HEK293 (cell line): ENCODE measurements around the gene GBP1.

Experiments used
- CTCF ChIA-PET: fragments of 350-600 bp; formaldehyde crosslinking; extraction: SDS; loops from one replicate; lab custom pipeline; 2021; ENCODE audit warnings: antibody characterized with exemption; lab: Yijun Ruan, JAX
- POLR2A ChIA-PET: fragments of 300-600 bp; formaldehyde crosslinking; extraction: SDS; loops from one replicate; lab custom pipeline; 2020; ENCODE audit warnings: antibody characterized with exemption, inconsistent platforms; lab: Yijun Ruan, JAX
- H3K27ac ChIP-seq: fragments of 200-500 bp; sonication (Bioruptor generic); 2 replicates; pipeline ENCODE4 v1.5.1; 2014; ENCODE audit warnings: low read depth, low read length, control low read depth, inconsistent platforms; ENCODE audit errors: extremely low read depth
- H3K36me3 ChIP-seq, 2 experiments: fragments of 200-500 bp in 1 of 2; sonication (Bioruptor generic) in 1 of 2; 1 replicate in 1 of 2; 2 replicates in 1 of 2; pipeline ENCODE4 v1.5.1; 2014 to 2017; ENCODE audit warnings: inconsistent platforms in 2 of 2, low read length in 2 of 2; ENCODE audit not compliant: control insufficient read depth in 2 of 2, insufficient read depth in 1 of 2
- H3K4me1 ChIP-seq: fragments of 200-500 bp; sonication (Bioruptor generic); 2 replicates; pipeline ENCODE4 v1.5.1; 2014; ENCODE audit warnings: mild to moderate bottlenecking, low read length, inconsistent platforms; ENCODE audit not compliant: control insufficient read depth, insufficient read depth
- H3K4me3 ChIP-seq: 2 replicates; pipeline ENCODE4 v1.5.1; 2011; ENCODE audit warnings: low read depth, mild to moderate bottlenecking, control low read depth, low read length, moderate library complexity
- H3K9me3 ChIP-seq: fragments of 200-500 bp; sonication (Bioruptor generic); 2 replicates; pipeline ENCODE4 v1.5.1; 2014; ENCODE audit warnings: low read depth, low read length, inconsistent platforms; ENCODE audit not compliant: control insufficient read depth, insufficient read depth
- MYNN ChIP-seq: fragments of 450-650 bp; formaldehyde crosslinking; IDR thresholded peaks from 2 replicates; pipeline ENCODE4 v1.5.1; 2016; ENCODE audit warnings: missing biosample characterization, missing genetic modification characterization, borderline replicate concordance
- OVOL3 ChIP-seq: fragments of 450-650 bp; formaldehyde crosslinking; IDR thresholded peaks from 2 replicates; pipeline ENCODE4 v1.5.1; 2016; ENCODE audit warnings: missing biosample characterization, missing genetic modification characterization
- REPIN1 ChIP-seq: fragments of 450-650 bp; formaldehyde crosslinking; IDR thresholded peaks from 2 replicates; pipeline ENCODE4 v1.5.1; 2017; ENCODE audit warnings: missing biosample characterization, missing genetic modification characterization, low read depth
- SP7 ChIP-seq: fragments of 450-650 bp; formaldehyde crosslinking; IDR thresholded peaks from 2 replicates; pipeline ENCODE4 v1.5.1; 2016; ENCODE audit warnings: missing biosample characterization, missing genetic modification characterization
- ZBTB10 ChIP-seq: fragments of 450-650 bp; formaldehyde crosslinking; IDR thresholded peaks from 2 replicates; pipeline ENCODE4 v1.5.1; 2016; ENCODE audit warnings: missing biosample characterization, missing genetic modification characterization
- ZBTB21 ChIP-seq: fragments of 450-650 bp; formaldehyde crosslinking; IDR thresholded peaks from 2 replicates; pipeline ENCODE4 v1.5.1; 2017; ENCODE audit warnings: missing biosample characterization, missing genetic modification characterization
- ZFP41 ChIP-seq: fragments of 450-650 bp; formaldehyde crosslinking; IDR thresholded peaks from 2 replicates; pipeline ENCODE4 v1.5.1; 2016; ENCODE audit warnings: missing biosample characterization, missing genetic modification characterization, borderline replicate concordance
- ZFP69B ChIP-seq: fragments of 450-650 bp; formaldehyde crosslinking; IDR thresholded peaks from 2 replicates; pipeline ENCODE4 v1.5.1; 2016; ENCODE audit warnings: missing biosample characterization, missing genetic modification characterization
- ZNF155 ChIP-seq: fragments of 450-650 bp; formaldehyde crosslinking; IDR thresholded peaks from 2 replicates; pipeline ENCODE4 v1.5.1; 2016; ENCODE audit warnings: missing biosample characterization, missing genetic modification characterization
- ZNF169 ChIP-seq: fragments of 450-650 bp; formaldehyde crosslinking; IDR thresholded peaks from 2 replicates; pipeline ENCODE4 v1.5.1; 2016; ENCODE audit warnings: missing biosample characterization, missing genetic modification characterization
- ZNF175 ChIP-seq: fragments of 450-650 bp; formaldehyde crosslinking; IDR thresholded peaks from 2 replicates; pipeline ENCODE4 v1.5.1; 2016; ENCODE audit warnings: missing biosample characterization, missing genetic modification characterization
- ZNF184 ChIP-seq: fragments of 450-650 bp; IDR thresholded peaks from 2 replicates; pipeline ENCODE4 v1.5.1; 2018; ENCODE audit warnings: missing biosample characterization, mild to moderate bottlenecking, missing genetic modification characterization
- ZNF266 ChIP-seq: fragments of 450-650 bp; formaldehyde crosslinking; IDR thresholded peaks from 2 replicates; pipeline ENCODE4 v1.5.1; 2016; ENCODE audit warnings: missing biosample characterization, missing genetic modification characterization, low read depth
- ZNF302 ChIP-seq: fragments of 450-650 bp; formaldehyde crosslinking; IDR thresholded peaks from 2 replicates; pipeline ENCODE4 v1.5.1; 2016; ENCODE audit warnings: missing biosample characterization, missing genetic modification characterization, low read depth
- ZNF354C ChIP-seq: fragments of 450-650 bp; formaldehyde crosslinking; IDR thresholded peaks from 2 replicates; pipeline ENCODE4 v1.5.1; 2016; ENCODE audit warnings: missing biosample characterization, missing genetic modification characterization, low read depth, borderline replicate concordance
- ZNF366 ChIP-seq: fragments of 450-650 bp; formaldehyde crosslinking; conservative IDR thresholded peaks from 2 replicates; pipeline ENCODE4 v1.5.1; 2016; ENCODE audit warnings: missing biosample characterization, missing genetic modification characterization
- ZNF426 ChIP-seq: fragments of 450-650 bp; formaldehyde crosslinking; IDR thresholded peaks from 2 replicates; pipeline ENCODE4 v1.5.1; 2017; ENCODE audit warnings: missing biosample characterization, missing genetic modification characterization, mild to moderate bottlenecking, inconsistent platforms, moderate library complexity
- ZNF521 ChIP-seq: fragments of 450-650 bp; formaldehyde crosslinking; IDR thresholded peaks from 2 replicates; pipeline ENCODE4 v1.5.1; 2017; ENCODE audit warnings: missing biosample characterization, mild to moderate bottlenecking, missing genetic modification characterization
- ZNF549 ChIP-seq: fragments of 450-650 bp; IDR thresholded peaks from 2 replicates; pipeline ENCODE4 v1.5.1; 2018; ENCODE audit warnings: missing biosample characterization, missing genetic modification characterization, mild to moderate bottlenecking, inconsistent platforms, moderate library complexity
- TF ChIP-seq, protein P1 (sequence below): fragments of 450-650 bp; formaldehyde crosslinking; IDR thresholded peaks from 2 replicates; pipeline ENCODE4 v1.5.1; 2016; ENCODE audit warnings: missing biosample characterization, missing genetic modification characterization
- TF ChIP-seq, protein P2 (sequence below): fragments of 450-650 bp; formaldehyde crosslinking; IDR thresholded peaks from 2 replicates; pipeline ENCODE4 v1.5.1; 2016; ENCODE audit warnings: missing biosample characterization, missing genetic modification characterization
- TF ChIP-seq, protein P3 (sequence below): fragments of 450-650 bp; formaldehyde crosslinking; IDR thresholded peaks from 2 replicates; pipeline ENCODE4 v1.5.1; 2016; ENCODE audit warnings: missing biosample characterization, missing genetic modification characterization, low read depth

The GBP1 gene

GRCh38 chr1:89102021-89102420, 37.0 kb upstream of the GBP1 start:
- Histone ChIP-seq H3K27ac (no peak overlapping the region), H3K9me3 (no peaks in the 10 kb centered on the region), H3K4me1 (no peaks in the 10 kb centered on the region), H3K36me3 (no peaks in the 10 kb centered on the region), H3K4me3 (no peak overlapping the region)
- TF ChIP-seq ZNF175 (tag by site-specific recombination) (no peak), ZNF302 (tag by site-specific recombination) (no peak), ZNF169 (tag by site-specific recombination) (no peak), ZFP41 (tag by site-specific recombination) (no peak), ZNF521 (no peak)
- TF ChIP-seq, protein P1, sequence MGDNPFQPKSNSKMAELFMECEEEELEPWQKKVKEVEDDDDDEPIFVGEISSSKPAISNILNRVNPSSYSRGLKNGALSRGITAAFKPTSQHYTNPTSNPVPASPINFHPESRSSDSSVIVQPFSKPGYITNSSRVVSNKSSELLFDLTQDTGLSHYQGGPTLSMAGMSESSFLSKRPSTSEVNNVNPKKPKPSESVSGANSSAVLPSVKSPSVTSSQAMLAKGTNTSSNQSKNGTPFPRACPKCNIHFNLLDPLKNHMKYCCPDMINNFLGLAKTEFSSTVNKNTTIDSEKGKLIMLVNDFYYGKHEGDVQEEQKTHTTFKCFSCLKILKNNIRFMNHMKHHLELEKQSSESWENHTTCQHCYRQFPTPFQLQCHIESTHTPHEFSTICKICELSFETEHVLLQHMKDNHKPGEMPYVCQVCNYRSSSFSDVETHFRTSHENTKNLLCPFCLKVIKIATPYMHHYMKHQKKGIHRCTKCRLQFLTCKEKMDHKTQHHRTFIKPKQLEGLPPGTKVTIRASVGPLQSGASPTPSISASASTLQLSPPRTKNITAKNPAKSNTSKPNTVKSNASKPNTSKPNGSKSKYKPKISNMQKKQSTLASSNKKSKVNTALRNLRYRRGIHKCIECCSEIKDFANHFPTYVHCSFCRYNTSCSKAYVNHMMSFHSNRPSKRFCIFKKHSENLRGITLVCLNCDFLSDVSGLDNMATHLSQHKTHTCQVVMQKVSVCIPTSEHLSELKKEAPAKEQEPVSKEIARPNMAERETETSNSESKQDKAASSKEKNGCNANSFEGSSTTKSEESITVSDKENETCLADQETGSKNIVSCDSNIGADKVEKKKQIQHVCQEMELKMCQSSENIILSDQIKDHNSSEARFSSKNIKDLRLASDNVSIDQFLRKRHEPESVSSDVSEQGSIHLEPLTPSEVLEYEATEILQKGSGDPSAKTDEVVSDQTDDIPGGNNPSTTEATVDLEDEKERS (tag by site-specific recombination): no peak
- TF ChIP-seq, protein P2, sequence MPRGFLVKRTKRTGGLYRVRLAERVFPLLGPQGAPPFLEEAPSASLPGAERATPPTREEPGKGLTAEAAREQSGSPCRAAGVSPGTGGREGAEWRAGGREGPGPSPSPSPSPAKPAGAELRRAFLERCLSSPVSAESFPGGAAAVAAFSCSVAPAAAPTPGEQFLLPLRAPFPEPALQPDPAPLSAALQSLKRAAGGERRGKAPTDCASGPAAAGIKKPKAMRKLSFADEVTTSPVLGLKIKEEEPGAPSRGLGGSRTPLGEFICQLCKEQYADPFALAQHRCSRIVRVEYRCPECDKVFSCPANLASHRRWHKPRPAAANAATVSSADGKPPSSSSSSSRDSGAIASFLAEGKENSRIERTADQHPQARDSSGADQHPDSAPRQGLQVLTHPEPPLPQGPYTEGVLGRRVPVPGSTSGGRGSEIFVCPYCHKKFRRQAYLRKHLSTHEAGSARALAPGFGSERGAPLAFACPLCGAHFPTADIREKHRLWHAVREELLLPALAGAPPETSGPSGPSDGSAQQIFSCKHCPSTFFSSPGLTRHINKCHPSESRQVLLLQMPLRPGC: no peak
- POLR2A ChIA-PET: no interaction called here
- CTCF ChIA-PET: interaction anchor here (0.6 kb wide), 1 partner anchor 130 kb away, joined by 3 read pairs; no protein-coding TSS in a partner anchor

DNA sequence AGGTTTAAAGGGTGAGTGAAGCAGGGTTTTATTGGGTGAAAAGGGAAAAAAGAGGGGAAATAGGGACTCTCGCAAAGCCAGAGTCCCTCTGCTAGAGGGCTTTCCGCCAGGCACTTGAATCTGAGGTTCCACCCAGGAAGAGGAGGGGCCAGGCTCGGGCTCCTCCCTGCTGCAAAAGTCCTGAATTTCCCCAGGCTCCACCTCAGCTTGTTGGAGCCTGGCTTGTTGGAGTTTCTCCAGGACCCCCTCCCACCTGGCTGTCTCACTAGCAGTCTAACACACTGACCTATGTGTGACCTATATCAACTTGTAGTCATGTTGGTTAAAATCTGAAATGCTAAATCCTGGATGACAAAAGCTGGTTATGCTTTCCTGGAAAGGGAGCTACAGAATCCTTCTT, 35.4 kb upstream of the GBP1 start:
- H3K36me3 ChIP-seq: no peaks in the 10 kb centered on the region
- TF ChIP-seq ZNF549: no peak
- TF ChIP-seq, all 188 proteins: peak for 0
- Histone ChIP-seq H3K9me3 (no peaks in the 10 kb centered on the region), H3K4me1 (no peaks in the 10 kb centered on the region), H3K4me3 (no peak overlapping the region), H3K27ac (no peak overlapping the region)
- ChIA-PET POLR2A (no interaction called here), CTCF (no interaction called here)

DNA sequence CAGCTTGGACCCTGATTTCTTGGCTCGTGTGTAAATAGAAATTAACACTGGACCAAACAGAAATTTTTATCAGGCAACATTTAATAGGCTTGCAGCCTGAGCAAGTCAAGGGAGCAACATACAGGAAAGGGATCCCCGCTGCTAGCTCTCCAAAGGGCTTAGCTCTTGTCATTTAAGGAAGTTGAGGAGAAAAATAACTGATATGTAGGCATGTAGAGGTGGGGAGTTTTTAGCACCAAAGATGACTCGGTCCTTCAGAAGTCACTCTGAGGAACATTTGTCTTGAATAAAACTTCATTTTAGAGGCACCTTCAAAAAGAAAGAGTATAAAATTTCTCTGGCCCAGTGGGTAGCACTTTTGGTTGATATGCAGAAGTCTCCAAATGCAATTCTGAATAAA, 33.8 kb upstream of the GBP1 start:
- Histone ChIP-seq H3K9me3 (no peaks in the 10 kb centered on the region), H3K4me1 (no peaks in the 10 kb centered on the region), H3K27ac (no peak overlapping the region), H3K4me3 (no peak overlapping the region)
- no peak for TF ChIP-seq ZNF366 (tag by site-specific recombination)
- TF ChIP-seq ZBTB21 (tag by site-specific recombination): no peak
- TF ChIP-seq ZNF184: no peak
- no peak for TF ChIP-seq MYNN (tag by site-specific recombination)
- TF ChIP-seq ZBTB10: no peak
- TF ChIP-seq ZNF354C: no peak
- TF ChIP-seq, protein P3, sequence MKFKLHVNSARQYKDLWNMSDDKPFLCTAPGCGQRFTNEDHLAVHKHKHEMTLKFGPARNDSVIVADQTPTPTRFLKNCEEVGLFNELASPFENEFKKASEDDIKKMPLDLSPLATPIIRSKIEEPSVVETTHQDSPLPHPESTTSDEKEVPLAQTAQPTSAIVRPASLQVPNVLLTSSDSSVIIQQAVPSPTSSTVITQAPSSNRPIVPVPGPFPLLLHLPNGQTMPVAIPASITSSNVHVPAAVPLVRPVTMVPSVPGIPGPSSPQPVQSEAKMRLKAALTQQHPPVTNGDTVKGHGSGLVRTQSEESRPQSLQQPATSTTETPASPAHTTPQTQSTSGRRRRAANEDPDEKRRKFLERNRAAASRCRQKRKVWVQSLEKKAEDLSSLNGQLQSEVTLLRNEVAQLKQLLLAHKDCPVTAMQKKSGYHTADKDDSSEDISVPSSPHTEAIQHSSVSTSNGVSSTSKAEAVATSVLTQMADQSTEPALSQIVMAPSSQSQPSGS (tag by site-specific recombination): no peak
- no peak for TF ChIP-seq ZFP69B
- TF ChIP-seq SP7 (tag by site-specific recombination): no peak
- TF ChIP-seq ZNF266 (tag by site-specific recombination): no peak
- no peak for TF ChIP-seq REPIN1
- no peak for TF ChIP-seq ZNF426
- TF ChIP-seq ZNF155 (tag by site-specific recombination): no peak
- no peak for TF ChIP-seq OVOL3
- TF ChIP-seq, all 188 proteins: peak for 0
- ChIA-PET POLR2A (no interaction called here), CTCF (interaction anchor here (0.6 kb wide), 1 partner anchor 145 kb away, joined by 3 read pairs; no protein-coding TSS in a partner anchor)
- no peaks in the 10 kb centered on the region for H3K36me3 ChIP-seq
